Retinal pigment epithelial cell (primary cell): Measurements from ENCODE around the gene SOS1.

ENCODE experiments used
- DNase-seq: peaks from one replicate; pipeline ENCODE4 v3.0.0-alpha.2; 2010; ENCODE audit warnings: low read depth
- H3K4me3 ChIP-seq: 2 replicates; pipeline ENCODE4 v1.5.1; 2011; ENCODE audit warnings: mild to moderate bottlenecking, low read length, control low read depth, moderate library complexity
- TF ChIP-seq, protein P1 (sequence below): conservative IDR thresholded peaks from 2 replicates; pipeline ENCODE4 v1.5.1; 2011; ENCODE audit warnings: low read depth, low read length, control low read depth, inconsistent platforms

SOS1 gene

DNA sequence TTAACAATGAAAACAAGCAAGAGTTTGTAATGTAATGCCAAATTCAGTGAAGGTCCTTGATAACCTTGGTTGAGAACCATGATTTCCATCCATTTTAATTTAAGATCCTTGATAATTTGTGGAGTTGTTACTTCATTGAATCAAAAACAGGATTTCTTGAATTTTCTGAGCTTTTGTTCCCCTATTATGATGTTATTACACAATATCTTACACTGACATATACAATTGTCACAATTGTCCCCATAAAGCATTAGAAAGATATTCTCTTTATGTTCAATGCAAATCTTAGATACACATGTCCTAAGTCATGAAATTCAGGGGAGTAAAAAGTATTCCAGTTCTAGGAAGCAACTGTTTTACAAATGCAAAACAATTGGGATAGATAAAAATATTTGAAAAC lies 147.6 kb downstream of the SOS1 start:
- TF ChIP-seq, protein P1, sequence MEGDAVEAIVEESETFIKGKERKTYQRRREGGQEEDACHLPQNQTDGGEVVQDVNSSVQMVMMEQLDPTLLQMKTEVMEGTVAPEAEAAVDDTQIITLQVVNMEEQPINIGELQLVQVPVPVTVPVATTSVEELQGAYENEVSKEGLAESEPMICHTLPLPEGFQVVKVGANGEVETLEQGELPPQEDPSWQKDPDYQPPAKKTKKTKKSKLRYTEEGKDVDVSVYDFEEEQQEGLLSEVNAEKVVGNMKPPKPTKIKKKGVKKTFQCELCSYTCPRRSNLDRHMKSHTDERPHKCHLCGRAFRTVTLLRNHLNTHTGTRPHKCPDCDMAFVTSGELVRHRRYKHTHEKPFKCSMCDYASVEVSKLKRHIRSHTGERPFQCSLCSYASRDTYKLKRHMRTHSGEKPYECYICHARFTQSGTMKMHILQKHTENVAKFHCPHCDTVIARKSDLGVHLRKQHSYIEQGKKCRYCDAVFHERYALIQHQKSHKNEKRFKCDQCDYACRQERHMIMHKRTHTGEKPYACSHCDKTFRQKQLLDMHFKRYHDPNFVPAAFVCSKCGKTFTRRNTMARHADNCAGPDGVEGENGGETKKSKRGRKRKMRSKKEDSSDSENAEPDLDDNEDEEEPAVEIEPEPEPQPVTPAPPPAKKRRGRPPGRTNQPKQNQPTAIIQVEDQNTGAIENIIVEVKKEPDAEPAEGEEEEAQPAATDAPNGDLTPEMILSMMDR, result no peak
- H3K4me3 ChIP-seq, result no peak overlapping the region
- no peak for DNase-seq

DNA sequence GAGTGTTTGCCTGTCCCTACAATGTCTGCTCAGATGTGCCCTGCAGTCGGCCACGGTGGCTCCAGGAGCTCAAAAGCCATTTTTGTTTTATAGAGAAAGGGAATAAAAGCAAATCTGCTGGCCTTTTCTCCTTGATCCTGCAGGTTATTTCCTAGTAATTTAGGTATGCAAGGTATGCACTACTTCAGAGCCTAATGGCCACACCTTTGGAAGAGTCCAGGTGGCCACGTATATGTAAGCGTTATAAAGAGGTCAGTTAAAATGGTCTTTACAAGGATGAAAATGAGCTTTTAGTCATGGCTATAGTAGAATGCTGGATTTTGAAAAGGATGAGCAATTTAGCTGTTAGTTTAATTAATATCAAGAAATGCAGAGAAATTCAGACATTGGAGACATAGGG lies 149.5 kb downstream of the SOS1 start:
- DNase-seq, result no peak
- TF ChIP-seq, protein P1, result no peak
- H3K4me3 ChIP-seq, result no peak overlapping the region

DNA sequence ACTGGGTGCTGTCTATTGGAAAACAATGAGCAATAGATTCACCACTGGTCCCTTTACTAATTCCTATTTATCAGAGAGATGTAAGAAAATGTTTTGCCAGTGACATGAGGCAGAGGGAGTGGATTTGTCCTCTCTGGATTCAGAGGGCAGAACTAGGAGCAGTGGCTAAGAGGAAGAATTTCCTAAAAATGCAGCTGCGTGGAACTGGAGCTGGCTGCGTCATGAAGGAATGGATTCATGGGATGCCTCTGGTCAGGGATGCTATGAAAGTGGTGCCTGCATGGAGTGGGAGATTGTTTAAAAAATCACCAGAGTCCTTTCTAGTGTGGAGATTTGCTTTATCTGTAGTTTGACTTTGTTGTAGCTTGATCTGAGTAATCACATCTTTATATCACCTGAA lies 152.8 kb downstream of the SOS1 start:
- no peak for DNase-seq
- TF ChIP-seq, protein P1, result no peak
- no peak overlapping the region for H3K4me3 ChIP-seq

DNA sequence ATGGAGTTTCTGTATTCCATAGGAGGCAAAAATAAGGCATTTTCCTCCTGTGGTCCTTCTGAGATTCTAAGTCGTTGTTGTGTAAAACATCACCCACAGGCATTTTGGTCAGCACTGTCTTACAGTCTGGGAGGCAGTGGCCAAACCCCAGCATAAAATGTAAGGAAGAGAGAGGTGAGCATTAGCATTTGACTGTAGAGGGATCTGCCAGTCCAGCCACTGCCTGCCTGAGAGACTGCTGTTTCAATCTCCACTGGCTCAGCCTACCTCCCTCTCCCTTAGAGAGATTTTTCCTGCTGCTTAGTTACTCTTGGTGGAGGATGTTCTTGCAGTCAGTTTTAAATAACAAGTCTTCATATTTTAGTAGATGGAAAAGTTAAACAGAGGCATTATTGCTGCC lies 154.2 kb downstream of the SOS1 start:
- TF ChIP-seq, protein P1, result no peak
- no peak for DNase-seq

DNA sequence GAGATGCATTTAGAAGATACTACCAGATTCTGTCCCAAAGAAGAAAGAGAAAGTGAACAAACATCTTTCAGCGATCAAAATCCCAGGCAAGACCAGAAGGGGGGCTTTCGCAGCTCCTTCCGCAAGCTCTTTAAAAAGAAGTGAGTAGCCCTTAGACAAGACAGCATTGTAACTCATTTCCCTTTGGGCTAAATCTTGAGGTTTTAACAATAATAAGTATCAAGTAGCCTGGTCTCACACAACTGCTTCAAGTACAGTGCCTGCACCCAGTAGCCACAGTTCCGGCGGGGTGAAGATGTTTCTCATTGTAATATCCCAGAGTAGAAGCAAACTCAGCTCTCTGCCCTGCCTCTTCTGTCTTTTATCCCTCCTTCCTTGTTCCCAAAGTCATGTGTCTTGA lies 154.8 kb downstream of the SOS1 start:
- TF ChIP-seq, protein P1, result no peak
- DNase-seq, result no peak
- H3K4me3 ChIP-seq, result no peak overlapping the region

More for the DNA sequence above, 154.2 kb downstream of the SOS1 start:
- H3K4me3 ChIP-seq, result no peak overlapping the region

DNA sequence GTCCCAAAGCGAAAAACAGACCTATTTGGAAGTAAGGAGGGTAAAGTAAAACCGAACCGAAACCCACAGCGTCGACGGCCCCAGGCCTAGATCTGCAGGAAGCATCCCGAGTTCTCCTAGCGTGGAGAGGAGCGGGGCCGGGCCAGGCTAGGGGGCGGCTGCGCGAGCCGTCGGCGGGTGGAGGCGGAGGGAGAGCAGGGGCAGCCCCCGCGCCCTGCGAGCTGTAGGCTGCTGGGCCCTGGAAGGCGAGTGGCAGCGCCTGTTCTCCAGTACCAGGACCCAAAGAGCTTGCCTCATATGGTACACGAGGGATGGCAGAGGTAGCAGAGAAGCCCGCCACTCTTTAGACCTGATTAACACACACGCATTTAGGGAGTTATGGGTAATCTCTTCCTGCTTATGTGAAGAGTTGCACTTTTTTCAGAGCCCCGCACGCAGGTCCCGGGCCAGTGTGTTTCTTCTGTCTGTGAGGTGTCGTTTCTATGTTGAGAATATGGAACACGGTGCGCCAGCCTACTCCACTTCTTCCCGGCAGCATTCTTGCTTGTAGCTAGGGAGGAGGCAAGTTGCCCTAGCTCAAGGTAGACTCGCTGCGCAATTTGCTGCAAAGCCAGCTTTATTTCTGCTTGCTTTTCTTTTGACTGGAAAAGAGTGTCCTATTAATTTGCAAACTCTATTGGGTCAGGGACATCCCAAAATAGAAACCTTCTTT lies 160.1 kb downstream of the SOS1 start:
- TF ChIP-seq, protein P1, result no peak
- peak overlapping the region; percentile 31 for H3K4me3 ChIP-seq
- no peak for DNase-seq

DNA sequence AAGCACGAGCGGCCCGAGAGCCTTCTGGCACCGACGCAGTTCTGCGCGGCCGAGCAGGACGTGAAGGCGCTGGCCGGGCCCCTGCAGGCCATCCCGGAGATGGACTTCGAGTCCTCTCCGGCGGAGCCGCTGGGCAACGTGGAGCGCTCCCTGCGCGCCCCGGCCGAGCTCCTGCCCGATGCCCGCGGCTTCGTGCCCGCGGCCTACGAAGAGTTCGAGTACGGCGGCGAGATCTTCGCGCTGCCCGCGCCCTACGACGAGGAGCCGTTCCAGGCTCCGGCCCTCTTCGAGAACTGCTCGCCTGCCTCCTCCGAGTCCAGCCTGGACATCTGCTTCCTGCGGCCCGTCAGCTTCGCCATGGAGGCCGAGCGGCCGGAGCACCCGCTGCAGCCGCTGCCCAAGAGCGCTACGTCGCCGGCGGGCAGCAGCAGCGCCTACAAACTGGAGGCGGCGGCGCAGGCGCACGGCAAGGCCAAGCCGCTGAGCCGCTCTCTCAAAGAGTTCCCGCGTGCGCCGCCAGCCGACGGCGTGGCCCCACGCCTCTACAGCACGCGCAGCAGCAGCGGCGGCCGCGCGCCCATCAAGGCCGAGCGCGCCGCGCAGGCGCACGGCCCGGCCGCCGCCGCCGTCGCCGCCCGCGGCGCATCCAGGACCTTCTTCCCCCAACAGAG lies 160.8 kb downstream of the SOS1 start:
- H3K4me3 ChIP-seq, result peak overlapping the region; percentile 32
- TF ChIP-seq, protein P1, result no peak
- DNase-seq, result peak; percentile 53
